ENCODE data around the gene CSTPP1. TPM values are rescaled to one million over a fixed set of nuclear protein-coding genes. Genes with fewer than 3 reads are reported as not detected.
A peak's percentile ranks its signal among the peaks of the same experiment; 100 is the strongest.

The CSTPP1 gene
- total RNA-seq, 4 donors from 2014 or later, result 4.9 to 33.8 (median 19.5) TPM

DNA sequence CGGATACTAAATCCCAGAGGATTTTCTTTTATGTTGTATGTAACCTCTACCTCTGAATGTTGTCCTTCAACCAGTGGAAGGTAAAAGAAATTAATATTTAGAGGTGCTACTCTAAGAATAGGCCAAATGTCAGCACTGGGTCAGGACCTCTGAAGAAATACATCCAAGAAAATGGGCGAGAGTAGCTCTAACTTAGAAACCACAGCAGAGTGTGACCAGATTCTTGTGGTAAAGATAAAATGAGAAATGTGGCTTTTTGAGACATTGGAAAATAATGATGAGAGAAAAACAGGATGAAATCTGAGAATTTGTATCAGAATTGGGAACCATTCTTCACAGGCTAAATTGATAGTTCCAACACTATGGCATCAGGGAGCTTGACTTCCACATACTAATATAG lies 63.5 kb downstream of the CSTPP1 start:
- no peak for DNase-seq
- no peak overlapping the region for H3K4me3 ChIP-seq
- intact Hi-C loops (cut with DNase I; ENCODE audit: low total_unique reads), result no loop called here

DNA sequence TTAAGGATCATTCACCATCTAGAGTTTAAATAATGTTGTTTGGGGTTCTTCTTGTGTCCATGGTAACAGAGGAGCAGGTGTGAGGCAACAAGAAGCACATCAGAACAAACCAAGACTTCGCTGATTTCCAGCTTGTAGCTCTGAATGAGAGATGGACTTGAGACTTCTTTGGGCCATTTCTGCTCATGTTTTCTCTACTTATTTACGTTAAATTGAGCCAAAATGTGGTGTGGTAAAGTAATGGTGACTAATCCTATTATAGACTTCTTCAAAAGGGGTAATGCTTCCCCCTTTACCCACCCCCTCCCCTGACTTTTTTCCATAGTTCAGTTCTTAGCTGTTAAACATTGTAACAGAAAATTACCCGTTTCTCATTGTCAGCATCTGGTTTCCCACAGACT lies 65.2 kb downstream of the CSTPP1 start:
- Histone ChIP-seq H3K4me1 (peaks cover 4 to 5% of the 10 kb centered on the region in 2 donors), H3K36me3 (no peaks in the 10 kb centered on the region), H3K9me3 (no peaks in the 10 kb centered on the region), H3K27me3 (no peaks in the 10 kb centered on the region), H3K4me3 (no peak overlapping the region), H3K27ac (peak overlapping the region in 1 of 2 donors; percentile 41)
- intact Hi-C loops (cut with DNase I; ENCODE audit: low total_unique reads), result no loop called here
- no peak for DNase-seq
- no peak for TF ChIP-seq POLR2A (IDR thresholded peaks at IDR 0.05)
- TF ChIP-seq, protein P1, sequence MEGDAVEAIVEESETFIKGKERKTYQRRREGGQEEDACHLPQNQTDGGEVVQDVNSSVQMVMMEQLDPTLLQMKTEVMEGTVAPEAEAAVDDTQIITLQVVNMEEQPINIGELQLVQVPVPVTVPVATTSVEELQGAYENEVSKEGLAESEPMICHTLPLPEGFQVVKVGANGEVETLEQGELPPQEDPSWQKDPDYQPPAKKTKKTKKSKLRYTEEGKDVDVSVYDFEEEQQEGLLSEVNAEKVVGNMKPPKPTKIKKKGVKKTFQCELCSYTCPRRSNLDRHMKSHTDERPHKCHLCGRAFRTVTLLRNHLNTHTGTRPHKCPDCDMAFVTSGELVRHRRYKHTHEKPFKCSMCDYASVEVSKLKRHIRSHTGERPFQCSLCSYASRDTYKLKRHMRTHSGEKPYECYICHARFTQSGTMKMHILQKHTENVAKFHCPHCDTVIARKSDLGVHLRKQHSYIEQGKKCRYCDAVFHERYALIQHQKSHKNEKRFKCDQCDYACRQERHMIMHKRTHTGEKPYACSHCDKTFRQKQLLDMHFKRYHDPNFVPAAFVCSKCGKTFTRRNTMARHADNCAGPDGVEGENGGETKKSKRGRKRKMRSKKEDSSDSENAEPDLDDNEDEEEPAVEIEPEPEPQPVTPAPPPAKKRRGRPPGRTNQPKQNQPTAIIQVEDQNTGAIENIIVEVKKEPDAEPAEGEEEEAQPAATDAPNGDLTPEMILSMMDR (IDR thresholded peaks at IDR 0.05), result no peak

More for the DNA sequence above, 63.5 kb downstream of the CSTPP1 start:
- TF ChIP-seq, protein P1 (IDR thresholded peaks at IDR 0.05), result no peak
- Histone ChIP-seq H3K36me3 (no peaks in the 10 kb centered on the region), H3K9me3 (no peaks in the 10 kb centered on the region), H3K4me1 (peaks cover 4 to 5% of the 10 kb centered on the region in 2 donors), H3K27ac (no peak overlapping the region), H3K27me3 (no peaks in the 10 kb centered on the region)

DNA sequence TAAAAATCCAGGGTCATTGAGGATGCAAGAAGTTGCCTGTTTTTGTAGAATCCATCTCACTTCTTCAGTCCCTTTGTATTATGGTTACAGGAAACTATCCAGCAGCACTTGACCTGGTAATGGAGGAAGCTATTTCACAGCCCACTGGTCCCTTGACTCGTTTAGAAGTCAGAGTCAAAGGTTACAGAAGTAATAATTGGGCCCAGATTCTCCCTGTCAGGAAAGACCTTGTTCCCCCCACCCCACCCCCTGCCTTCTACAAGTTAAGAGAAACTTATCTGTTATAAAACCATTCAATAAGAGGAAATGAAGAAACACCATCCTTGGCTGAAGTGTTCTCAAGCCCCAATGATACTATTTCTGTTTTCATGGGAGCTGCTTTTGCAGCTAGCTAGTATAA lies 65.8 kb downstream of the CSTPP1 start:
- Histone ChIP-seq H3K36me3 (no peaks in the 10 kb centered on the region), H3K4me3 (no peak overlapping the region), H3K4me1 (peaks cover 4 to 5% of the 10 kb centered on the region in 2 donors), H3K27ac (peak overlapping the region in 1 of 2 donors; percentile 41), H3K9me3 (no peaks in the 10 kb centered on the region), H3K27me3 (no peaks in the 10 kb centered on the region)
- TF ChIP-seq POLR2A (IDR thresholded peaks at IDR 0.05), result no peak
- TF ChIP-seq, protein P1 (IDR thresholded peaks at IDR 0.05), result no peak
- DNase-seq, result no peak
- intact Hi-C loops (cut with DNase I; ENCODE audit: low total_unique reads), result no loop called here

DNA sequence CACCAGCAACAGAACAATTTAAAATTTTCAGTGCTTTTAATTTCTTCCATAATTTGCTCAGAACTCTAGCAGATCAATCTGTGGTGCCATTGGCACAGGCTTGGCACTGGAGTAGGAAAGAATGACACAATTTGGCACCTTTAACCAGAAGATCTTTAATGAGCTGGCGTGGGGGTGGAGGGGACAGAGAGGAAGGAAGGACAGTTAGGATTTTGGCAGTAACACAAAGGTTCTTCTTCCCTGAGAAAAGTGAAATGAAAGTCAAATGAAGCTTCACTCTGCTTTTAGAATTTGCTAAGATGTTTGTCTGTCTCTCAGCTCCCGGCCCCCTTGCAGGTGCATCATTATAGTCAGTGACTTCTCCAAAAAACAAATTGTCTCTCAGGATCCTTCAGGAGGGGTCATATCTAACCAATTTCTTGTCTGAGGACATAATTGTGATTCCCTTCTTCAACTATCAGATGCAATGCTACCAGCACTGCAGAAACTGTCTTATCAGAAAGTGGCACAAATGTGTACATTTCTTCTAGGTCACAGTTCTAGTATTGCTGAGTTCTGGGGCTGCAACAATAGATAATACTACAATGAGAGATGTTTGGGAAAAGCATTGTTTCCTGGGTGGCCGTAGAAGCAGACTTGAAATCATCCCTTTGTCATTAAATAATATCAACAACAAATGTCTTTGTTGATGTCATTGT lies 66.8 kb downstream of the CSTPP1 start:
- peaks cover 4 to 5% of the 10 kb centered on the region in 2 donors for H3K4me1 ChIP-seq
- no peak overlapping the region for H3K4me3 ChIP-seq
- H3K9me3 ChIP-seq, result no peaks in the 10 kb centered on the region
- intact Hi-C loops (cut with DNase I; ENCODE audit: low total_unique reads), result no loop called here
- DNase-seq, result no peak
- TF ChIP-seq POLR2A (IDR thresholded peaks at IDR 0.05), result no peak
- TF ChIP-seq, protein P1 (IDR thresholded peaks at IDR 0.05), result no peak
- H3K27me3 ChIP-seq, result no peaks in the 10 kb centered on the region
- H3K27ac ChIP-seq, result peak overlapping the region; percentile 41 to 62
- no peaks in the 10 kb centered on the region for H3K36me3 ChIP-seq

DNA sequence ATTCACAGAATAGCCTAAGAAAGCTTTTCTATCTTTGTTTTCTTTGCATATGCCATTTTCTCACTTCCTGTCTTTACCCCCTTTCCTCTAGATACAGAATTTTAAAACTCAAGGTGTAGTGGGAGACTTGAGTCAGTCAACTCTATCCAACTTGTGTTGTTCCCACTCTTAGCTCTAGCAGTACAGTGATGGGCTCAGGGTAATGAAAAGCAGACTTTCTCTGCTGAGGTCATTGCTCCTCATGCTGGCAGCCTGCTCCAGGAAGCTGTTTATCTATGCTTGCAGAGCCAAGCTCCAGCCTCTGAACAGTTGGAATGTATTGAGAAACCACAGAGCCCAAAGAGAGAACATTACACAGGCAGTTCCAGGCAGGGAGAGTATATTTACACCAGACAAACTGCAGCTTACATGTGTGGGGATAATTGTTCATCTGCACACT lies 68.1 kb downstream of the CSTPP1 start:
- Histone ChIP-seq H3K36me3 (no peaks in the 10 kb centered on the region), H3K4me3 (no peak overlapping the region), H3K27me3 (no peaks in the 10 kb centered on the region), H3K27ac (peak overlapping the region; percentile 62 to 68), H3K4me1 (peaks cover 4 to 5% of the 10 kb centered on the region in 2 donors), H3K9me3 (no peaks in the 10 kb centered on the region)
- DNase-seq, result peak; percentile 82 to 91
- intact Hi-C loops (cut with DNase I; ENCODE audit: low total_unique reads), result no loop called here
- TF ChIP-seq, protein P1 (IDR thresholded peaks at IDR 0.05), result no peak
- TF ChIP-seq POLR2A (IDR thresholded peaks at IDR 0.05), result no peak
